Measurements from ENCODE around the gene GDF9. TPM values are rescaled to one million over a fixed set of nuclear protein-coding genes. Genes with fewer than 3 reads are reported as not detected.

GDF9 gene
- total RNA-seq, 4 donors from 2014 or later = 0.22 to 0.75 (median 0.51) TPM; not detected in 1

DNA sequence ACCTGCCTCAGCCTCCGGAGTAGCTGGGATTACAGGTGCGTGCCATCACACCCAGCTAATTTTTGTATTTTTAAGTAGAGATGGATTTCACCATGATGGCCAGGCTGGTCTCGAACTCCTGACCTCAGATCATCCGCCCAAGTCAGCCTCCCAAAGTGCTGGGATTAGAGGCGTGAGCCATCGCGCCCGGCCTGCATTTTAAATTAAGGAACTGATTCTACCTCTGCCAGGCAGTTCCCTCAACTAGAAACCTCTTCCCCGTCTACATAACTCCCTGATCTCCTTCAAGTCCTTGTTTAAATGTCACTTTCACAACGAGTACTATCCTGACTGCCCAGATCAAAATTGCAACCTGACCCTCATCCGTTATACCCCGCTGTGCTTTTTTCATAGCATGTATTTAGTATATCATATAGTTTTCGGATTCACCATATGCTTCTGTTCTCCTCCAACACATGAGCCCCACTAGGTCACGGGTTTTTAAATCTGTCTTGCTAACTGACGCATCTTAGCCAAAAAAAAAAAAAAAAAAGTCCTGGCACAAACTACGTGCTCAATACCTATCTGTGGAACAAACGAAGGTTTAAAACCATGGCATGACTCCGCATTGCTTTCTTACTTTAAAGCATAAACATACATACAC lies 54.0 kb downstream of the GDF9 start:
- TF ChIP-seq CTCF (IDR thresholded peaks at IDR 0.05; ENCODE audit: low read depth) = no peak

Small RNAs within 50 kb of the gene (small RNA-seq; reads per million reads assigned to genes)
- gene RNA5SP192 = not detected

Other genes with a start within 250 kb of the GDF9 start
- under 1 TPM in 1 of 4 donors, not detected in 3; 0.66 TPM for gene IL13, start 208.3 kb downstream of the GDF9 start, total RNA-seq
- gene IL4, start 192.5 kb downstream of the GDF9 start, total RNA-seq = not detected
- 1 to 10 TPM; 2.1 to 5.8 (median 4.3) TPM for gene KIF3A, start 128.9 kb downstream of the GDF9 start, total RNA-seq
- not detected for gene CCNI2, start 119.0 kb downstream of the GDF9 start, total RNA-seq
- gene SEPTIN8, start 89.2 kb downstream of the GDF9 start, total RNA-seq = 10 to 100 TPM; 19.9 to 30.8 (median 22.4) TPM
- gene SOWAHA, start 53.2 kb downstream of the GDF9 start, total RNA-seq = under 1 TPM; 0.16 to 0.75 (median 0.37) TPM
- 1 to 10 TPM in 3 of 4 donors, under 1 TPM in 1; 0.49 to 8.3 (median 3.4) TPM for gene SHROOM1, start 35.8 kb downstream of the GDF9 start, total RNA-seq
- gene UQCRQ, start 173 bp upstream of the GDF9 start, total RNA-seq = 100 to 1,000 TPM in 3 of 4 donors, 10 to 100 TPM in 1; 97.2 to 170 (median 130) TPM
- 1 to 10 TPM in 3 of 4 donors, under 1 TPM in 1; 0.57 to 4.2 (median 1.6) TPM for gene LEAP2, start 7.2 kb upstream of the GDF9 start, total RNA-seq
- 10 to 100 TPM; 61.6 to 84.1 (median 67.1) TPM for gene AFF4, start 97.2 kb upstream of the GDF9 start, total RNA-seq
- gene ZCCHC10, start 160.1 kb upstream of the GDF9 start, total RNA-seq = 10 to 100 TPM in 3 of 4 donors, 1 to 10 TPM in 1; 9.5 to 22.2 (median 14.8) TPM
- 10 to 100 TPM; 34.3 to 64.2 (median 41.3) TPM for gene HSPA4, start 185.5 kb upstream of the GDF9 start, total RNA-seq